Measurements from ENCODE around the gene NMUR1. TPM values are rescaled to one million over a fixed set of nuclear protein-coding genes. Genes with fewer than 3 reads are reported as not detected.
"Not testable (repeated sequence)": the region's sequence is repeated elsewhere in the genome, so short reads cannot be mapped to it uniquely, and the experiment has no call there.

Gene NMUR1
- total RNA-seq, 1 donor, result 1.8 TPM

- H3K9me3 ChIP-seq (ENCODE audit: low read depth, low read length), result no peaks in the 10 kb centered on the region
- no peaks in the 10 kb centered on the region for H3K4me1 ChIP-seq (ENCODE audit: insufficient read depth, low read length)
- H3K27me3 ChIP-seq (ENCODE audit: insufficient read depth, low read length), result no peaks in the 10 kb centered on the region
- H3K4me3 ChIP-seq (ENCODE audit: low read length), result no peak overlapping the region
Measured at GRCh38 chr2:231563378-231563961, 33.2 kb upstream of the NMUR1 start.

- Histone ChIP-seq H3K4me1 (ENCODE audit: insufficient read depth, low read length) (peaks cover 32% of the 10 kb centered on the region), H3K27me3 (ENCODE audit: insufficient read depth, low read length) (no peaks in the 10 kb centered on the region), H3K9me3 (ENCODE audit: low read depth, low read length) (peaks cover 6% of the 10 kb centered on the region), H3K4me3 (ENCODE audit: low read length) (no peak overlapping the region)
Measured at GRCh38 chr2:231557571-231558217, 27.4 kb upstream of the NMUR1 start.

GRCh38 chr2:231556981-231557380 is 26.7 kb upstream of the NMUR1 start:
- Histone ChIP-seq H3K27me3 (ENCODE audit: insufficient read depth, low read length) (no peaks in the 10 kb centered on the region), H3K4me1 (ENCODE audit: insufficient read depth, low read length) (peaks cover 32% of the 10 kb centered on the region), H3K9me3 (ENCODE audit: low read depth, low read length) (peaks cover 8% of the 10 kb centered on the region), H3K4me3 (ENCODE audit: low read length) (no peak overlapping the region)

- H3K4me1 ChIP-seq (ENCODE audit: insufficient read depth, low read length), result peaks cover 32% of the 10 kb centered on the region
- H3K9me3 ChIP-seq (ENCODE audit: low read depth, low read length); H3K27me3 ChIP-seq (ENCODE audit: insufficient read depth, low read length); H3K4me3 ChIP-seq (ENCODE audit: low read length): not testable (repeated sequence)
Measured at GRCh38 chr2:231556496-231556895, 26.3 kb upstream of the NMUR1 start.

GRCh38 chr2:231554748-231555545 is 24.7 kb upstream of the NMUR1 start:
- Histone ChIP-seq H3K9me3 (ENCODE audit: low read depth, low read length) (peaks cover 8% of the 10 kb centered on the region), H3K27me3 (ENCODE audit: insufficient read depth, low read length) (no peaks in the 10 kb centered on the region), H3K4me1 (ENCODE audit: insufficient read depth, low read length) (peaks cover 33% of the 10 kb centered on the region), H3K4me3 (ENCODE audit: low read length) (peak overlapping the region; percentile 9)

- Histone ChIP-seq H3K4me1 (ENCODE audit: insufficient read depth, low read length) (peaks cover 38% of the 10 kb centered on the region), H3K4me3 (ENCODE audit: low read length) (peak overlapping the region; percentile 9), H3K9me3 (ENCODE audit: low read depth, low read length) (peaks cover 8% of the 10 kb centered on the region), H3K27me3 (ENCODE audit: insufficient read depth, low read length) (no peaks in the 10 kb centered on the region)
Measured at GRCh38 chr2:231554327-231554726, 24.1 kb upstream of the NMUR1 start.

- H3K9me3 ChIP-seq (ENCODE audit: low read depth, low read length), result peaks cover 8% of the 10 kb centered on the region
- peaks cover 45% of the 10 kb centered on the region for H3K4me1 ChIP-seq (ENCODE audit: insufficient read depth, low read length)
- peaks cover 8% of the 10 kb centered on the region for H3K27me3 ChIP-seq (ENCODE audit: insufficient read depth, low read length)
- no peak overlapping the region for H3K4me3 ChIP-seq (ENCODE audit: low read length)
Measured at GRCh38 chr2:231552752-231553151, 22.5 kb upstream of the NMUR1 start.

GRCh38 chr2:231549446-231550239 is 19.4 kb upstream of the NMUR1 start:
- Histone ChIP-seq H3K27me3 (ENCODE audit: insufficient read depth, low read length) (peaks cover 8% of the 10 kb centered on the region), H3K4me1 (ENCODE audit: insufficient read depth, low read length) (peaks cover 57% of the 10 kb centered on the region), H3K9me3 (ENCODE audit: low read depth, low read length) (peaks cover 8% of the 10 kb centered on the region), H3K4me3 (ENCODE audit: low read length) (no peak overlapping the region)

- H3K4me1 ChIP-seq (ENCODE audit: insufficient read depth, low read length), result peaks cover 55% of the 10 kb centered on the region
Measured at GRCh38 chr2:231548752-231549151, 18.5 kb upstream of the NMUR1 start.

GRCh38 chr2:231547315-231548110 is 17.3 kb upstream of the NMUR1 start:
- H3K9me3 ChIP-seq (ENCODE audit: low read depth, low read length), result peaks cover 9% of the 10 kb centered on the region
- H3K4me3 ChIP-seq (ENCODE audit: low read length), result no peak overlapping the region
- H3K27me3 ChIP-seq (ENCODE audit: insufficient read depth, low read length), result peaks cover 12% of the 10 kb centered on the region
- peaks cover 54% of the 10 kb centered on the region for H3K4me1 ChIP-seq (ENCODE audit: insufficient read depth, low read length)

More at GRCh38 chr2:231548752-231549151, 18.5 kb upstream of the NMUR1 start:
- H3K27me3 ChIP-seq (ENCODE audit: insufficient read depth, low read length), result peaks cover 8% of the 10 kb centered on the region
- H3K9me3 ChIP-seq (ENCODE audit: low read depth, low read length), result peaks cover 8% of the 10 kb centered on the region
- no peak overlapping the region for H3K4me3 ChIP-seq (ENCODE audit: low read length)

- Histone ChIP-seq H3K27me3 (ENCODE audit: insufficient read depth, low read length) (peaks cover 24% of the 10 kb centered on the region), H3K4me1 (ENCODE audit: insufficient read depth, low read length) (peaks cover 60% of the 10 kb centered on the region), H3K4me3 (ENCODE audit: low read length) (no peak overlapping the region), H3K9me3 (ENCODE audit: low read depth, low read length) (peaks cover 12% of the 10 kb centered on the region)
Measured at GRCh38 chr2:231546014-231546715, 15.9 kb upstream of the NMUR1 start.

- H3K9me3 ChIP-seq (ENCODE audit: low read depth, low read length), result peaks cover 12% of the 10 kb centered on the region
- peaks cover 24% of the 10 kb centered on the region for H3K27me3 ChIP-seq (ENCODE audit: insufficient read depth, low read length)
- H3K4me1 ChIP-seq (ENCODE audit: insufficient read depth, low read length), result peaks cover 60% of the 10 kb centered on the region
- no peak overlapping the region for H3K4me3 ChIP-seq (ENCODE audit: low read length)
Measured at GRCh38 chr2:231545105-231545902, 15.1 kb upstream of the NMUR1 start.

GRCh38 chr2:231542136-231542535 is 11.9 kb upstream of the NMUR1 start:
- peaks cover 24% of the 10 kb centered on the region for H3K27me3 ChIP-seq (ENCODE audit: insufficient read depth, low read length)
- no peak overlapping the region for H3K4me3 ChIP-seq (ENCODE audit: low read length)
- H3K4me1 ChIP-seq (ENCODE audit: insufficient read depth, low read length), result peaks cover 38% of the 10 kb centered on the region
- H3K9me3 ChIP-seq (ENCODE audit: low read depth, low read length), result peaks cover 12% of the 10 kb centered on the region
